Measurements from ENCODE around the gene XRCC5. TPM values are rescaled to one million over a fixed set of nuclear protein-coding genes. Genes with fewer than 3 reads are reported as not detected.

The XRCC5 gene
- total RNA-seq, 1 donor from 2014 or later, result 807 TPM

- no peak overlapping the region for H3K9ac ChIP-seq
- peak overlapping the region; percentile 98 for H3K27ac Mint-ChIP-seq
- peak overlapping the region; percentile 90 for H3K4me2 ChIP-seq
These were observed 24.6 kb upstream of the XRCC5 start for GRCh38 chr2:216084547-216084946.

GRCh38 chr2:216086207-216086893, 22.8 kb upstream of the XRCC5 start:
- no peaks in the 10 kb centered on the region for H3K27me3 ChIP-seq
- no peak overlapping the region for H3K4me2 ChIP-seq
- no peaks in the 10 kb centered on the region for H3K27me3 Mint-ChIP-seq (ENCODE audit: insufficient read depth, low read depth)
- H3K27ac Mint-ChIP-seq, result no peak overlapping the region
- peaks cover 64% of the 10 kb centered on the region for H3K79me2 ChIP-seq (ENCODE audit: low read depth)
- H3K4me1 ChIP-seq, result peaks cover 37% of the 10 kb centered on the region
- no peak overlapping the region for H3K4me3 ChIP-seq
- peaks cover 22% of the 10 kb centered on the region for H3K36me3 Mint-ChIP-seq
- H2AFZ ChIP-seq (replicated peaks), result no peak overlapping the region
- no peaks in the 10 kb centered on the region for H3K9me3 ChIP-seq (ENCODE audit: low read depth)
- H3K36me3 ChIP-seq, result peaks cover 4% of the 10 kb centered on the region
- peaks cover 9% of the 10 kb centered on the region for H4K20me1 ChIP-seq (ENCODE audit: low read depth)
- TF ChIP-seq EZH2phosphoT487 (IDR thresholded peaks at IDR 0.05) (no peak), CTCF (IDR thresholded peaks at IDR 0.05) (no peak), EZH2 (IDR thresholded peaks at IDR 0.05) (no peak)
- no peaks in the 10 kb centered on the region for H3K9me3 Mint-ChIP-seq
- H3F3A ChIP-seq (ENCODE audit: low read depth), result peaks cover 36% of the 10 kb centered on the region
- H3K4me1 Mint-ChIP-seq, result peaks cover 41% of the 10 kb centered on the region
- no peak for DNase-seq (ENCODE audit: low spot score)
- no peak overlapping the region for H3K9ac ChIP-seq
- H3K4me3 Mint-ChIP-seq, result no peak overlapping the region
- H3K27ac ChIP-seq, result no peak overlapping the region

More at GRCh38 chr2:216084547-216084946, 24.6 kb upstream of the XRCC5 start:
- Mint-ChIP-seq H3K27me3 (ENCODE audit: insufficient read depth, low read depth) (no peaks in the 10 kb centered on the region), H3K9me3 (no peaks in the 10 kb centered on the region), H3K4me3 (peak overlapping the region; percentile 94), H3K36me3 (peaks cover 13% of the 10 kb centered on the region), H3K4me1 (peaks cover 48% of the 10 kb centered on the region)
- Histone ChIP-seq H3K27ac (peak overlapping the region; percentile 95), H3K79me2 (ENCODE audit: low read depth) (peaks cover 82% of the 10 kb centered on the region), H3K27me3 (no peaks in the 10 kb centered on the region), H3K4me3 (peak overlapping the region; percentile 88), H3K9me3 (ENCODE audit: low read depth) (no peaks in the 10 kb centered on the region), H3K36me3 (peaks cover 4% of the 10 kb centered on the region), H3K4me1 (peaks cover 46% of the 10 kb centered on the region), H3F3A (ENCODE audit: low read depth) (peaks cover 36% of the 10 kb centered on the region), H4K20me1 (ENCODE audit: low read depth) (peaks cover 9% of the 10 kb centered on the region), H2AFZ (replicated peaks) (no peak overlapping the region)
- TF ChIP-seq CTCF (IDR thresholded peaks at IDR 0.05) (no peak), EZH2phosphoT487 (IDR thresholded peaks at IDR 0.05) (no peak), EZH2 (IDR thresholded peaks at IDR 0.05) (no peak)
- peak; percentile 5 for DNase-seq (ENCODE audit: low spot score)

GRCh38 chr2:216090369-216090786, 18.8 kb upstream of the XRCC5 start:
- Histone ChIP-seq H3K27ac (no peak overlapping the region), H3K4me1 (peaks cover 5% of the 10 kb centered on the region), H2AFZ (replicated peaks) (no peak overlapping the region), H3K4me3 (no peak overlapping the region), H3K4me2 (no peak overlapping the region), H3K79me2 (ENCODE audit: low read depth) (peaks cover 32% of the 10 kb centered on the region), H4K20me1 (ENCODE audit: low read depth) (peaks cover under 1% of the 10 kb centered on the region), H3K27me3 (no peaks in the 10 kb centered on the region), H3K9ac (no peak overlapping the region), H3F3A (ENCODE audit: low read depth) (no peaks in the 10 kb centered on the region), H3K36me3 (peaks cover 4% of the 10 kb centered on the region), H3K9me3 (ENCODE audit: low read depth) (no peaks in the 10 kb centered on the region)
- Mint-ChIP-seq H3K36me3 (peaks cover 19% of the 10 kb centered on the region), H3K27ac (no peak overlapping the region), H3K27me3 (ENCODE audit: insufficient read depth, low read depth) (no peaks in the 10 kb centered on the region), H3K4me3 (no peak overlapping the region), H3K9me3 (no peaks in the 10 kb centered on the region), H3K4me1 (peaks cover 6% of the 10 kb centered on the region)
- TF ChIP-seq EZH2phosphoT487 (IDR thresholded peaks at IDR 0.05) (no peak), CTCF (IDR thresholded peaks at IDR 0.05) (no peak), EZH2 (IDR thresholded peaks at IDR 0.05) (no peak)
- no peak for DNase-seq (ENCODE audit: low spot score)

Measured in neural progenitor cell (in vitro differentiated cells).